ENCODE measurements around the gene STARD4. TPM values are rescaled to one million over a fixed set of nuclear protein-coding genes. Genes with fewer than 3 reads are reported as not detected.

STARD4 gene, protein sequence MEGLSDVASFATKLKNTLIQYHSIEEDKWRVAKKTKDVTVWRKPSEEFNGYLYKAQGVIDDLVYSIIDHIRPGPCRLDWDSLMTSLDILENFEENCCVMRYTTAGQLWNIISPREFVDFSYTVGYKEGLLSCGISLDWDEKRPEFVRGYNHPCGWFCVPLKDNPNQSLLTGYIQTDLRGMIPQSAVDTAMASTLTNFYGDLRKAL
- polyA plus RNA-seq (2013, experiment 1 of 2) = 109 TPM
- 116 TPM for polyA plus RNA-seq (2013, experiment 2 of 2)

DNA sequence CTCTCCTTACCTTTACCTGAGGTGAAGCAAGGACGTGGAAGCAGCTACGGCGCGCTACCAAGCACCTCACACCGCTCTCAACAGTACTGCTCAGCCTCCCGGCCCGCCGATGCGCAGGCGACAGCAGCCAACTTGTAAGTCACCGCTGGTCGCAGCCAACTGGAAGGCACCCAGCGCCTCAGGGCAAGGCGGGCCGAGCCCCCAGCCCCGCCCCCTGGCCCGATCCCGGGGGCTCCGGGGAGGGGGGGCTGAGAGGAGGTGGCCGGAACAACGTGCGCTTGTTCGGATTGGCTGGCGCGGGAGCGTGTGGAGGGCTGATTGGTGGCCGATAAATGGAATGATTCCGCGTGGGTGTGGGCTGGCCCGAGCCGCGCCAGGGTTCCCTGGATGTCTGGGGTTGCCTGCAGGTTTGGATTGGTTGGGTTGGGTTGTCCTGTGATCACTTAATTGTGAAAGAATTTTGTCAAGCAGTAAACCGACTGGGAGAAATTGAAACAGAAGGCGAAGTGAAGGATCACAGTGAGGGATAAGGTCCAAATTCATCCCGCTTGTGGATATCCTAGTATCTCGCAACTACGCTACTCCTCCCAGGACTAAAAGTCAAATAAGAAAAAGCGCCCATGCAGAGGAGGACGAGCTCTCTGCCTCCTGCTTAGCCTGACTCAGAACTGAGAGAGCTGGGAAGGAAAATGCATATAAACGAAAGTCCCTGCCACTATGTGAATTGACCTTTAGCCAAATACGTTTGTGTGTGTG lies at the start of gene STARD4:
STARD4 (minus strand) TSS at position 161 of the 756 bp plus-strand sequence. CDS start 5,102 bp downstream, outside the sequence.
- H2BK120ac ChIP-seq (ENCODE audit: low read depth, low read length) = peak within 1 kb of the TSS; percentile 65
- peak within 1 kb of the TSS; percentile 77 to 90 for H2BK12ac ChIP-seq (ENCODE audit: low read length in 2 of 2)
- peak within 1 kb of the TSS; percentile 92 to 94 for H3K4ac ChIP-seq (ENCODE audit: low read depth in 1 of 2, low read length in 2 of 2)
- H3K27ac ChIP-seq (ENCODE audit: low read length, poor library complexity, severe bottlenecking) = peak within 1 kb of the TSS; percentile 93
- H3K4me3 ChIP-seq (ENCODE audit: insufficient read depth in 1 of 2, low read depth in 1 of 2, low read length in 2 of 2) = peak within 1 kb of the TSS; percentile 90 to 95
- peak within 1 kb of the TSS; percentile 91 for H2BK15ac ChIP-seq (ENCODE audit: low read depth, poor library complexity, severe bottlenecking)
- under 1% methylated on average over 33 of the region's 41 CpGs for WGBS
- DNase-seq = peak; percentile 99
- no peaks in the 10 kb centered on the region for H3K27me3 ChIP-seq (ENCODE audit: control insufficient read depth in 1 of 2, insufficient read depth in 1 of 2, low read length in 2 of 2)
- peak within 1 kb of the TSS; percentile 99 for H4K91ac ChIP-seq (ENCODE audit: low read length)
- H2AFZ ChIP-seq (ENCODE audit: low read depth, low read length) = peak within 1 kb of the TSS; percentile 61
- H3K9ac ChIP-seq (ENCODE audit: low read length) = peak within 1 kb of the TSS; percentile 93
- H2AK5ac ChIP-seq (ENCODE audit: low read length, severe bottlenecking) = no peak within 1 kb of the TSS
- H2BK5ac ChIP-seq (ENCODE audit: low read depth, low read length, poor library complexity, severe bottlenecking) = peak within 1 kb of the TSS; percentile 48
- H3K79me1 ChIP-seq (replicated peaks; ENCODE audit: low read length, poor library complexity, severe bottlenecking) = no peaks in the 10 kb centered on the region
- H3K18ac ChIP-seq (ENCODE audit: low read depth in 1 of 2, low read length in 2 of 2) = peak within 1 kb of the TSS; percentile 90 to 99
- H3K9me3 ChIP-seq (ENCODE audit: control insufficient read depth, low read length) = no peaks in the 10 kb centered on the region
- H3K4me2 ChIP-seq (ENCODE audit: low read length, poor library complexity, severe bottlenecking) = peak within 1 kb of the TSS; percentile 84
- H3K4me1 ChIP-seq (ENCODE audit: control insufficient read depth, insufficient read depth, low read depth, low read length) = no peaks in the 10 kb centered on the region
- peak within 1 kb of the TSS; percentile 94 for H4K8ac ChIP-seq (ENCODE audit: low read length)
- peak within 1 kb of the TSS in 1 of 2 experiments; percentile 89 for H3K23ac ChIP-seq (ENCODE audit: low read length in 2 of 2)
- H3K14ac ChIP-seq (ENCODE audit: low read length in 2 of 2) = peak within 1 kb of the TSS in 1 of 2 experiments; percentile 90
- H3K36me3 ChIP-seq (ENCODE audit: control insufficient read depth in 1 of 2, insufficient read depth in 2 of 2, low read depth in 1 of 2, low read length in 2 of 2) = no peaks in the 10 kb centered on the region

- Histone ChIP-seq H3K9ac (ENCODE audit: low read length) (no peak overlapping the region), H3K4me3 (ENCODE audit: insufficient read depth in 1 of 2, low read depth in 1 of 2, low read length in 2 of 2) (no peak overlapping the region), H2BK120ac (ENCODE audit: low read depth, low read length) (no peak overlapping the region), H4K8ac (ENCODE audit: low read length) (no peak overlapping the region), H2BK12ac (ENCODE audit: low read length in 2 of 2) (no peak overlapping the region), H2BK5ac (ENCODE audit: low read depth, low read length, poor library complexity, severe bottlenecking) (no peak overlapping the region), H3K4ac (ENCODE audit: low read depth in 1 of 2, low read length in 2 of 2) (no peak overlapping the region), H3K27ac (ENCODE audit: low read length, poor library complexity, severe bottlenecking) (no peak overlapping the region), H2AFZ (ENCODE audit: low read depth, low read length) (no peak overlapping the region), H3K23ac (ENCODE audit: low read length in 2 of 2) (no peak overlapping the region), H3K4me1 (ENCODE audit: control insufficient read depth, insufficient read depth, low read depth, low read length) (no peaks in the 10 kb centered on the region), H3K18ac (ENCODE audit: low read depth in 1 of 2, low read length in 2 of 2) (no peak overlapping the region), H4K91ac (ENCODE audit: low read length) (no peak overlapping the region), H3K79me1 (replicated peaks; ENCODE audit: low read length, poor library complexity, severe bottlenecking) (no peaks in the 10 kb centered on the region), H2BK15ac (ENCODE audit: low read depth, poor library complexity, severe bottlenecking) (no peak overlapping the region), H3K27me3 (ENCODE audit: control insufficient read depth in 1 of 2, insufficient read depth in 1 of 2, low read length in 2 of 2) (no peaks in the 10 kb centered on the region), H2AK5ac (ENCODE audit: low read length, severe bottlenecking) (no peak overlapping the region), H3K4me2 (ENCODE audit: low read length, poor library complexity, severe bottlenecking) (no peak overlapping the region), H3K36me3 (ENCODE audit: control insufficient read depth in 1 of 2, insufficient read depth in 2 of 2, low read depth in 1 of 2, low read length in 2 of 2) (no peaks in the 10 kb centered on the region), H3K14ac (ENCODE audit: low read length in 2 of 2) (no peak overlapping the region), H3K9me3 (ENCODE audit: control insufficient read depth, low read length) (peaks cover 9% of the 10 kb centered on the region)
- no peak for DNase-seq
Measured at GRCh38 chr5:111559680-111560079, 47.3 kb upstream of the STARD4 start.

- Histone ChIP-seq H3K27me3 (ENCODE audit: control insufficient read depth in 1 of 2, insufficient read depth in 1 of 2, low read length in 2 of 2) (no peaks in the 10 kb centered on the region), H3K4me3 (ENCODE audit: insufficient read depth in 1 of 2, low read depth in 1 of 2, low read length in 2 of 2) (no peak overlapping the region), H3K4me1 (ENCODE audit: control insufficient read depth, insufficient read depth, low read depth, low read length) (no peaks in the 10 kb centered on the region), H3K14ac (ENCODE audit: low read length in 2 of 2) (no peak overlapping the region), H4K91ac (ENCODE audit: low read length) (no peak overlapping the region), H3K27ac (ENCODE audit: low read length, poor library complexity, severe bottlenecking) (no peak overlapping the region), H2BK15ac (ENCODE audit: low read depth, poor library complexity, severe bottlenecking) (no peak overlapping the region), H2BK120ac (ENCODE audit: low read depth, low read length) (no peak overlapping the region), H3K36me3 (ENCODE audit: control insufficient read depth in 1 of 2, insufficient read depth in 2 of 2, low read depth in 1 of 2, low read length in 2 of 2) (no peaks in the 10 kb centered on the region), H3K23ac (ENCODE audit: low read length in 2 of 2) (no peak overlapping the region), H2AK5ac (ENCODE audit: low read length, severe bottlenecking) (no peak overlapping the region), H2AFZ (ENCODE audit: low read depth, low read length) (no peak overlapping the region), H2BK12ac (ENCODE audit: low read length in 2 of 2) (no peak overlapping the region), H3K79me1 (replicated peaks; ENCODE audit: low read length, poor library complexity, severe bottlenecking) (no peaks in the 10 kb centered on the region), H4K8ac (ENCODE audit: low read length) (no peak overlapping the region), H3K9ac (ENCODE audit: low read length) (no peak overlapping the region), H3K4me2 (ENCODE audit: low read length, poor library complexity, severe bottlenecking) (no peak overlapping the region), H3K18ac (ENCODE audit: low read depth in 1 of 2, low read length in 2 of 2) (no peak overlapping the region), H3K4ac (ENCODE audit: low read depth in 1 of 2, low read length in 2 of 2) (no peak overlapping the region), H2BK5ac (ENCODE audit: low read depth, low read length, poor library complexity, severe bottlenecking) (no peak overlapping the region), H3K9me3 (ENCODE audit: control insufficient read depth, low read length) (peaks cover 12% of the 10 kb centered on the region)
- DNase-seq = no peak
- no CpG with 5 or more reads among the region's 1 CpG for WGBS
Measured at GRCh38 chr5:111557686-111558085, 45.4 kb upstream of the STARD4 start.

DNA sequence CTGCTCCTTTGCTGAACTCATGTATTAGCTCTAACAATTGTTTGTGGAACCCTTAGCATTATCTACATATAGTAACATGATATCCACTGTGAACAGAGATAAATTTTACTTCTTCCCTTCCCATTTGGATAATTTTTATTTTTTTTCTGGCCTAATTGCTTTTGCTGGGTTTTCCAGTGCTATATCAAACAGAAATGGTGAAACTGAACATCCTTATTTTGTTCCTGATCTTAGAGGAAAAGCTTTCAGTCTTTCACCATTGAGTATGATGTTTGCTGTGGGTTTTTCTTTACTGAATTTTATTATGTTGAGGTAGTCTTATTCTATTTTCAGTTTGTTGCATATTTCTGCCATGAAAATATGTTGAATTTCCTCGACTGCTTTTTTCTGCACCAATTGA lies 44.8 kb upstream of the STARD4 start:
- Histone ChIP-seq H3K9me3 (ENCODE audit: control insufficient read depth, low read length) (peaks cover 12% of the 10 kb centered on the region), H3K4ac (ENCODE audit: low read depth in 1 of 2, low read length in 2 of 2) (no peak overlapping the region), H3K4me2 (ENCODE audit: low read length, poor library complexity, severe bottlenecking) (no peak overlapping the region), H2BK5ac (ENCODE audit: low read depth, low read length, poor library complexity, severe bottlenecking) (no peak overlapping the region), H3K27me3 (ENCODE audit: control insufficient read depth in 1 of 2, insufficient read depth in 1 of 2, low read length in 2 of 2) (no peaks in the 10 kb centered on the region), H3K79me1 (replicated peaks; ENCODE audit: low read length, poor library complexity, severe bottlenecking) (no peaks in the 10 kb centered on the region), H2AK5ac (ENCODE audit: low read length, severe bottlenecking) (no peak overlapping the region), H2BK12ac (ENCODE audit: low read length in 2 of 2) (no peak overlapping the region), H2BK120ac (ENCODE audit: low read depth, low read length) (no peak overlapping the region), H3K23ac (ENCODE audit: low read length in 2 of 2) (no peak overlapping the region), H2AFZ (ENCODE audit: low read depth, low read length) (no peak overlapping the region), H4K91ac (ENCODE audit: low read length) (no peak overlapping the region), H3K36me3 (ENCODE audit: control insufficient read depth in 1 of 2, insufficient read depth in 2 of 2, low read depth in 1 of 2, low read length in 2 of 2) (no peaks in the 10 kb centered on the region), H3K4me1 (ENCODE audit: control insufficient read depth, insufficient read depth, low read depth, low read length) (no peaks in the 10 kb centered on the region), H2BK15ac (ENCODE audit: low read depth, poor library complexity, severe bottlenecking) (no peak overlapping the region), H3K27ac (ENCODE audit: low read length, poor library complexity, severe bottlenecking) (no peak overlapping the region), H3K4me3 (ENCODE audit: insufficient read depth in 1 of 2, low read depth in 1 of 2, low read length in 2 of 2) (no peak overlapping the region), H3K14ac (ENCODE audit: low read length in 2 of 2) (no peak overlapping the region), H3K9ac (ENCODE audit: low read length) (no peak overlapping the region), H4K8ac (ENCODE audit: low read length) (no peak overlapping the region), H3K18ac (ENCODE audit: low read depth in 1 of 2, low read length in 2 of 2) (no peak overlapping the region)
- DNase-seq = no peak
- WGBS = no CpG with 5 or more reads among the region's 1 CpG
